ENCODE results near the gene GAK.

Gene GAK

GRCh38 chr4:906339-907102, 25.6 kb downstream of the GAK start:
- DNase-seq: no peak

DNA sequence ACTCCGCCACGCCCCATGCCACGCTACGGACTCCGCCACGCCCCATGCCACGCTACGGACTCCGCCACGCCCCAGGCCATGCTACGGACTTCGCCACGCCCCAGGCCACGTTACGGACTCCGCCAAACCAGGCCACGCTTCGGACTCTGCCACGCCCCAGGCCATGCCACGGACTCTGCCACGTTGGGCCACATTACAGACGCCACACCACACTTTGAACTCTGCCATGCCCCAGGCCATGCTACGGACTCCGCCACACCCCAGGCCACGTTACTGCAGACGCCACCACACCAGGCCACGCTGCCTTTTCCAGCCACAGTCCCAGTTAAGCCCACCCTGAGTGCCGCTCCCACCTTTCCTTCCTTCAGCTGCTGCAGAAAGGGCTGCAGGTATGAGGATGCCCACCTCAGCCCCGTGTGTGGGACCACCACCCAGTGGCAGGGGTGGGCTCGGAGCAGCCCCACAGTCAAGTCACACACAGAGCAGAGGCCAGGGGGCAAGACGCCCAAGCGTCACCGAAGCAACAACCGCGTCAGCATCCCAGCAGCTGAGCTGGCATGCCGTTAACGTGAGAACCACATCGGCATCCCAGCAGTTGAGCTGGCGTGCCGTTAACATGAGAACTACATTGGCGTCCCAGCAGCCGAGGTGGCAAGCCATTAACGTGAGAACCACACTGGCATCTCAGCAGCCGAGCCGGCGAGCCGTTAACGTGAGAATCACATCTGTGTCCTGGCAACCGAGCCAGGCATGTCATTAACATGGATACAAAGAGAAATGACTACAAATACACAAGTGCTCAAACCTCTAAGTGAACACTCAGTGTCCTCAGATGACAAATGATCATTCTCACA, 26.4 kb downstream of the GAK start:
- DNase-seq: no peak

- DNase-seq: no peak
Observed at GRCh38 chr4:903066-904046, 28.8 kb downstream of the GAK start.

GRCh38 chr4:901192-901910, 30.8 kb downstream of the GAK start:
- no peak for DNase-seq

- DNase-seq: no peak
Observed at GRCh38 chr4:900721-901120, 31.4 kb downstream of the GAK start.

DNA sequence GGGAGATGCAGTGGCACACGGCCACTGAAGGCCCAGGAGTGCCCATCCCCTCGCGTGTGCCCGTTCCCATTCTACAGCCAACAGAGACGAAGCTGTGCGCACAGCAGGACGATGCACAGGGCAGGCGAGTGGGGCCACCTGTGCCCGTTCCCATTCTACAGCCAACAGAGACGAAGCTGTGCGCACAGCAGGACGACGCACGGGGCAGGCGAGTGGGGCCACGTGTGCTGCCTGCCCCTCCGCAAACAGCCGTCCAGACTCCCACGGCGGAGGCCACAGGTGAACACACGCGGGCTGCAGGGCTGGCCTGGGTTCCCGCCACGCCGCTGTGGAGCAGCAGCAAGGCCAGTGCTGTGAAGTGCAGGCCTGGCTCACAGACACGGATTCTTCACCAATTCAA, 32.0 kb downstream of the GAK start:
- no peak for DNase-seq

DNA sequence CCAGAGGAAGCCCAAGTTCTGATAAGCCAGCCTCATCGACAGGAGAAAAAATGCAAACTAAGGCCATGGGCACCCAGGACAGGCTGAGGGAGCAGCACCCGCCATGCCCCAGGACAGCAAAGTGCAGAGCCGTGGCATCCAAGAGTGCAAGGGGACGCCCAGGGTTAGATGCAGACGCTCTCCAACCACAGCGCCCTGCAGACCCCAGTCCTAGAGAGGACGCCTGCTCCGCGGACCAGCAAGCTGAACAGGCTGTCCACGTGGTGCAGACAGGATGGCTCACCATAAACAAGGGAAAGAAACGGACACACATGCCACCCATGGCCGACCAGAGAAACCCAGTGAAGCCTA, 32.6 kb downstream of the GAK start:
- DNase-seq: no peak

GRCh38 chr4:898869-899555, 33.1 kb downstream of the GAK start:
- no peak for DNase-seq

- DNase-seq: no peak
Observed at GRCh38 chr4:898123-898522, 34.0 kb downstream of the GAK start.

GRCh38 chr4:896630-897029, 35.5 kb downstream of the GAK start:
- DNase-seq: no peak

DNA sequence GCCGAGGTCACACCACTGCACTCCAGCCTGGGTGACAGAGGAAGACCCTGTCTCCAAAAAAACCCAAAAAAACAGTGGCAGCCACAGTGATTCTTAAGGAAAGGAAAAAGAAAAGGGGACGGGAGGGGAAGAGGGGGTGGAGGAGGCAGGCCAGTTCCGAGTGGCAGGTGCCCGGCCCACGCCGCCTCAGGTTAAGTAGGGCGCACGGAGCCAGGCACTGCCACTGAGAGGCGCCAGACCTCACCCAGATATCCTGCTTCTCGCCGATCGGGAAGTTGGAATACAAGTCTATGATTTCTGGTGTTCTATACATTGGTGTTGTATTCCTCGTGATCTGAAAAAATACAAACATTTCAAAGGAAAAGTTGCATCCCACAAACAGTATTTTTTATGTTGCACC, 35.9 kb downstream of the GAK start:
- no peak for DNase-seq

- DNase-seq: no peak
Observed at GRCh38 chr4:895596-895995, 36.5 kb downstream of the GAK start.

- no peak for DNase-seq
Observed at GRCh38 chr4:893995-894705, 38.0 kb downstream of the GAK start.

GRCh38 chr4:893276-893994, 38.7 kb downstream of the GAK start:
- DNase-seq: no peak

DNA sequence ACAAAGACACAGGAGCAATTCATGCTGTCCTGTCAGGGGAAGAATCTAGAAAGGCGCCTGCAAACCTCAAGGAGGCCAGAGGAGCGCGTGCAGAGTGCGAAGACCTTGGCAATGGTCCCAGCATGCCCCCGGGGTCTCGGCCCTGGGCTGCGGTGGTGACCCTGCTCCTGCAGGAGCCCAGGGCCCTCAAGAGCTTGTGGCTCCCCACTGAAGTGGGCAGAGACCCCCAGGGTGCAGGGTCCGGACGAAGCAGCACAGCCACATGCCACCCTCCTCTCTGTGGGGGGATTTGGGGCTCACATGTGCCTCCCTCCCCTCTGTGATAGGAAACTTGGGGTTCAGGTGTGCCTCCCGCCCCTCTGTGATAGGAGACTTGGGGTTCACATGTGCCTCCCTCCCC, 39.3 kb downstream of the GAK start:
- DNase-seq: no peak

DNA sequence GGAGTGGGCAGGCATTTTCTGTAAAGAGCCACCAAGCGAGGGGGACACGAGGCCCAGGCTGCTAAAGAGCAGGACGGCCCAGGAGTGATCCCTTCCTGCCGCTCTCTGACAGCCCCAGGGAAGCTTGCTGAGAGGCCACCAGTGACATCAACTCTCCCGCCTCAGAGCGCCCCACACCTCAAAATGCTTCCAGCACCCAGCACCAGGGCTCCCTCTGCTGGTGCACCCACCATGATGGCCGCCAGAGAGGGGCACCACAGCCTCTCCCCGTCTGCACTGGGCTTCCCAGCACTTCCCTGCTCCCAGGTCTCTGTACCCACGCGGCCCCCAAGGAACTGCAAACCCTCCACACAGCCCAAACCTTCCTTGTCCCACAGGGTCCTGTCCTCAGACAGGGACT, 40.4 kb downstream of the GAK start:
- DNase-seq: no peak

DNA sequence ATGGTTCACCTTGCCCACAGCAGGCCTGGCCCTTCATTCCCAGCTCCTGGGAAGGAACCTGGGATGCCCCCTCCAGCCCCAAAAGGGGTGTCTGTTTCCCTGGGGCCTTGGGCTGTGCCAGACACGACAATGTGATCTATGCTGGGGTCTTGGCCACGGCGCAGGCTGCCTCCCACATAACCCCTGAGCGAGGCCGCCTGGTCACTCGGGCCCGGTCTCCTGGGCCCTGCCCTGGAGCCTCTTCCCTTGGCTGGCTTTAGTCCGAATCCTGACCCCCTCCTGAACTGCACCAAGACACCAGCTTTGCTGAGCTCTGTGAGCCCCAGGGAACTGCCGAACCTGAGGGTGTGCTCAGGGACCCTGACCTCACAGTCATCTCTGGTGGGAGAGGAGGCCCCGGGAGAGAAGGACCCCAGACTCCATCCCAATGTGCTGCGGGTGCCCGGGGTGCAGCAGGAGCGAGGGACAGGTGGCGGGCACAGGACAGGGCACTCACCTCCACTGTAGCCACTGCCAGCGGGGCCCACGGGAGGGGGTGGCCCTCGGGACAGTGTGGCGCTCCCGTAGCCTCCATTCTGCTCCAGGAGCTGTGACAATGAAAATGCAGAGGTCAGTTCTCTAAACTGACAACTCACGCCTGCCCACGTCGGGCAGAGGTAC, 42.0 kb downstream of the GAK start:
- no peak for DNase-seq

DNA sequence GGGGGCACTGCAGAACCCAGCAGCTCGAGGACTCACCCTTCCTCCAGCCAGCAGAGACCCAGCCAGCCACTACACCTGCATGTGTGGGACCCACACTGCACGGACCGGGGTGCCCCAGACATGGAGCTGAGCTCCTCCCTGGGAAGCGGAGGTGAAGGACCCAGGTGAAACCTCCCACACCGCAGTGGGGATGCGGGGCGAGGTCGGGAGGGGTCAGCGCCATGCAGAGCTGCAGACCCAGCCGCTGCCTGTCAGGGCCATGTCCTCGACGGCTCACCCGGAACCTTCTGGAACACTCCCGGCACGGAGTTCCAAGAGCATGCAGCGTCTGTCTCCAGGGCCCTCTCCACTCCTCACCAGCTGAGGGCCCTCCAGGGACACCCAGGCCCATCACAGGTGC, 42.6 kb downstream of the GAK start:
- no peak for DNase-seq

DNA sequence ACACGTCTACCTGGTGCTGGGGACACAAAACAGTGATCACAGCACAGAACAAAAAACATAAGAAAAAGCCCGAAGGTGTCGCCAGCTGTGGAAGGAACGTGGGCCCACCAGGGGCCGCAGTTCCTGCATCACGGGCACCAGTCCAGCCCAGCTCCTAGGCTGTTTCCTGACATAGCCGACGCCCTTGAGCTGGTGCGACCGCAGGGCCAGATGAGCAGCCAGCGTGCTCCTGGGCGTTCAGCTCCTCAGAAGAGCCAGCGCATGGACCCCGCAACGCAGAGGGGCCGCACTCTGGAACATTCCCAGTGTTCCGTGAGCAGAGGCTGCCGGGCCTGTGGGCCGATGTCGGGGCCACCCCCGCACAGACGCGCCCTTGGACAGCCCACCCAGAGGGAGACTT, 44.1 kb downstream of the GAK start:
- DNase-seq: no peak

Data from activated CD8-positive, alpha-beta memory T cell treated with anti-CD3 and anti-CD28 coated beads, Interleukin-2, amount 50 U/mL, for 4 hours (primary cell).